GM19324 (cell line): ENCODE results near the gene MYH9.
A peak's percentile ranks its signal among the peaks of the same experiment; 100 is the strongest.

Experiments
- ATAC-seq: cut with Tn5 transposase; IDR thresholded peaks from one replicate; pipeline ENCODE4 v1.9.1; 2021; ENCODE audit warnings: mild to moderate bottlenecking, moderate library complexity; ENCODE audit not compliant: unreplicated experiment, low FRiP score

The MYH9 gene

DNA sequence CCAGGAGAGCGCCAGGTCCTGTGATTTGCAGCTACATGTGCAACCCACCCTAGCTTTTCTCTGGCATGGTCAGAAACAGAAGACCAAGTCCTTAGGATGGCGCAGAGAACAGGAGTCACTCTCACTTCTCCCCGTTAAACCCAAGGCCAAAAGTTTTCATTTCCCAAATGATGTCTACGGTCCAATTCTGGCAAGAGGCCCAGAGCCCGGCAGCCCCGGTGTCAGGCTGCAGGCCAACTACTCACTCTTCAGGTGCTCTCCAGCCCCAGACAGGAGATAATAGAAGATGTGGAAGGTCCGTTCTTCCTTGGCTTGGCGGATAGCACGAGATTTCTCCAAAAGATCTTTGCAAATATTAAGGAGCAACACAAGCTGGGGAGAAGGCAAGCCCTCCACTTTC lies 67.2 kb downstream of the MYH9 start:
- ATAC-seq, result no peak

DNA sequence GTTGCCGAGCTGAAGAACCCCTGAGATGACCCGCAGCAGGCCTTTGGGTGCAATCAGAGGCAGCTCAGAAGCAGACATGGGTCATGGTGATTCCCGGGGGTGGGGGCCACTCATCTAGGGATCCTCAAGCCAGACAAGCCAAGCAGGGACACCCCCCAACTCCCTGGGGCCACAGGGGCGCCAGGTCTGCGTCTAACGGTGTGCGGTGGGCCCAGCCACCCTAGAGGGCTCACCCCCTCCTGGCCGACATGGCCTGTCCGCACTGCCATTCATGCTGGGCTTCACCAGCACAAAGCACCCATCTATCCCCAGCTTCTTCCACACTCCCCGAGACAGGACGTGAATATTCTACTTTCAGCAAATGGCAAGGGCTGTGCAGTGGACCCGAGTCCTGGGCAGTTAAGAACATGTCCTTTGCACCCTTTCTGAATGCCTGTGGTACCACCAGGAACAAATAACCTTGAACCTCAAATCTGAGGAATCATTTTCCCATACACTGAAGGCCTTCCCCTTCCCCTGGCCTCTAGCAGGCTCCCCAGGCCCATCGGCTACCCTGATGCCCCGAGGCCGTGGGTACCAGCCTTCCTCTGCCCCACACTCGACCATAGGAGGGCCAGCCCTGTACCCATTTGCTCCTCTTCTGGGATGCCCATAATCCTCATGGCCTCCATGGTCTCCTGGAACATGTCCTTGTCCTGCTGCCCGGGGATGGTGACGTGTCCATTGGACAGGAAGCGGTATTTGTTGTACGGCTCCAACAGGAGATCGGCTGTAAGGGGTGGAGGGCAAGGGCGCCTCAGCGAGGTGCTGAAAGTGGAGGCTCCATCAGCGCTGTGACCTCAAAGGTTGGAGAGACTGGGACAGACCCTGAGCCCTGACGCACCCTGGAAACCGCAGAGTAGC lies 67.9 kb downstream of the MYH9 start:
- ATAC-seq, result no peak

DNA sequence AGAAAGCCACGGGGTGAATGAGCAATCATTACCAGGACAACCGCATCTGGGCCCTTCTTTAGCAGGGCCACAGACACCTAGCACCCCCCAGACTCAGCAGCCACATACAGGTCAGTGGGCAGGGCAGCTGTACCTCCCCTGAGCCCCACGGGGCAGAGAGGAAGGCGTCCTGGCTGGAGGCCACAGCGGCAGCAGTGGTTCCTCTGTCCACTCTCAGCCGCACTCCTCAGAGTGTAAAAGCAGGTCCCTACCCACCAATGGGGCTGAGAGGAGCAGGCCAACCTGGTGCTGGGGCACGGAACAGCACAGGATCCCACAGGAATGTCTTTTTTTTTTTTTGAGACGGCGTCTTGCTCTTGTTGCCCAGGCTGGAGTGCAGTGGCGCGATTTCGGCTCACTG lies 69.3 kb downstream of the MYH9 start:
- ATAC-seq, result no peak

DNA sequence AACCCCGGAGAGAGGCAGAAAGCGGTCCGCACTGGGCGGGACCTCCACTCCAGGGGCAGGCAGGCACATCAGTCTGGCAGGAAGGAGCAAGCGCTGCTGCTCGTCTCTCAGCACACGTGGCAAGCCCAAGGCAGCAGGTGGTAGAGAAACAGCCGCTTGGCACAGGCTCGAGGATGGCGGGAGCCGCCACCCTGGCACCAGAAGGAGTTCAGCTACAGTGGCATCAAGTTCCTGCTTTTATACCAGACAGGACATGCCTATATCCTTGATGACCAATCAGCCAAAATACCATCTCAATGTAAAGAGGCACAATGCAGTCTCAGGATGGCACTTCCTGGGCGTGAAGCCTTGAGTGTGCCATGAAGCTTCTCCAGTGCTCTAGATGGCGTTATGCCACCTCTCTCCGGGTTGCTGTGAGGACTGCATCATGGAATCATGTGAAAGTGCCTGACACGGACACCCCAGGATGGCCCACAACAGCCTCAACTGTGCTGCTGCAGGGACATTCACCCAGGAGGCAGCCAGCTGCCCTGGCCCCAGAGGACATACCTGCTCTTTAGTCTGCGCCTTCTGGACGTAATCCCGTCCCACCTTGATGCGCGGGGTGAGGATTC lies 70.0 kb downstream of the MYH9 start:
- ATAC-seq, result no peak

DNA sequence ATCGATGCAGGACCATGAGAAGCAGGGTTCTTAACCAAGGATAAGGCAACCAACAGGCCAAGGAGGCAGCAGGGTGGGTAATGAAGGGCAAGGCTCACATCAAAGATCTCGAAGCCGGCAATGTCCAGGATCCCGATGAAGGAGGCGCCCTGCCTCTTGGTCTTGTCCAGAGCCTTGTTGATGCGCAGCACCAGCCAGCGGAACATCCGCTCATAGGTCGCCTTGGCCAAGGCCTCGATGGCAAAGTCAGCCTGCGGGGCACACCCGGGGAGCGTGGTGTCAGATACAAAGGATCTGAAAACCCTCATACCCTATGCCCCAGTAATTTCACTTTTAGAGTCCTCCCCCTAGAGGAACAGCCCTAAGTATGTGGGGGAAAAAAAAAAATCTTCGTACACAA lies 71.3 kb downstream of the MYH9 start:
- no peak for ATAC-seq

DNA sequence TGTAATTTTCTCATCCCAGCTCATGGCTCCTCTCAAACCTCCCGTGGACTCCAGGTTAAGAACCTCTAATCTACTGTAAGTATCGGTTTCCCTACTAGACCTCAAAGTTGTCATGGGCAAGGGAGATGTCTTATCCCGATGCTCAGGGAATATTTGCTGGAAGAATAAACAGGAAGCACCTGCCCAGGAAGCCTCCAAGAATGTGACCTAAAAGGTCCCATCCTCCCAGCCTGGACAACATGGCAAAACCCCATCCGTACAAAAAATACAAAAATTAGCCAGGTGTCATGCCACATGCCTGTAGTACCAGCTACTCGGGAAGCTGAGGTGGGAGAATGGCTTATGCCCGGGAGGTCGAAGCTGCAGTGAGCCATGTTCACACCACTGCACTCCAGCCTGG lies 72.4 kb downstream of the MYH9 start:
- no peak for ATAC-seq

DNA sequence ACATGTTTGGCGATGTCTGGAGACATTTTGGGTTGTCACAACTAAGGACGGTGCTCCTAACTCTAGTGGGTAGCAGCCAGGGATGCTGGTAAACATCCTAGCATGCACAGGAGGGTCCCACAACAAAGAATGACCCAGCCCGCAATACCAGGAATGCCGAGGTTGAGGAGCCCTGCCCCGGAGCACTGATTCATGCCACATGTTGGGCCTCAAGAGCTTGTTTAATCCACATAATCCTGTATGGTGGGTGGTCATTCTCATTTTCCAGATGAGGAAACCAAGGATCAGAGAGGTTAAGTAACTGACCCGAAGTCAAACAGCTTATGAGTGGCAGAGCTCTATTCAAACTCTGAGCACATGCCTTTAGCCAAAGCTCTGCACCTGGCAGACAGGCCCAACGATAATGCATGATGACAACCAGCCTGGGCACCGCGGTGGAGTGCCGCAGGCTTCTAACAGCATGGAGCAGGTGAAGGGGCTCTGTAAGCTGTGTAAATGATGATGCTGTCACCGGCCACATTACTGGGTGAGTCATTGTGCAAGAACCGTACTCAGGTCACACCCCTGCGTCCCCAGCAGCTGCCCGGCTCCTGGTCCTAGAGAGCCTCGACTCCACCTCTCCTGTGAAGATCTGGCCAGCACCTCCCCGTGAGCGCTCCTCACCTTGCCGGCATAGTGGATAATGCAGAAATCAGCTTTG lies 76.2 kb downstream of the MYH9 start:
- ATAC-seq, result no peak

DNA sequence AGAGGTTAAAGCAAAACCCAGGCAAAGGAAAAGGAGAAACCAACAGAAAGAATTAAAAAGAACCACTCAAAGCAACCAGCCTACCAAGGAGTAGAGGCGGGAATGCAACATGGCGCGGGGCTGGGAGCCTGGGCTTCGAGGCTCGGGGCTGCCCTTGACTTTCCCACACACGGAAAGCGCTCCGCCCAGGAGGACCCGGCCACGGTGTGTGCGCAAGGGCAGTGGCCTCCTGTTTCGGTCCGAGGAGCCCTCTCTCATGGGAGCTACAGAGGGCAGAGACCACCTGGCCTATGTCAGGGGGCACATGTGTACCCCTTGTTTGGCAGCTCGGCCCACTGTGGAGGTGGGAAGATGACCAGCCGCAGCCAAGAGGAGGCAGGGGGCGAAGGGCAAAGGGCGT lies 78.9 kb downstream of the MYH9 start:
- no peak for ATAC-seq

DNA sequence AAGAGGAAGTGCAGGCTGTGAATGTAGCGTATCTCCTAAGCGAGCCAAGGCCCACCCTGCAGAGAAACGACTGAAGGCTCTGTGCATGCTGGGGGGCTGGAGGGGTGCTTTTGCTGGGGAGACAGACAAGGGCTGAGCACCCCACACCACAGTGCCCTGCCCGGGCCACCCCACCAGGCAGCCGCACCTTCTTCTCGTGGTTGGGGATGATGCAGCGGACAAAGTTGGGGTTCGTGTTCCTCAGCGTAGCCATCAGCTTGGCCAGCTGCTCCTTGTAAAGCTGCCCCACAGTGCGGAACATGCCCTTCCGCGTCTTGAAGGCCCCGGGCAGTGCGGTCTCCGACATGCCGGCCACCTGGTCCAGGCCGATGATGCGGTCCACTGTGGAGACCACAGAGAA lies 81.5 kb downstream of the MYH9 start:
- ATAC-seq, result no peak

DNA sequence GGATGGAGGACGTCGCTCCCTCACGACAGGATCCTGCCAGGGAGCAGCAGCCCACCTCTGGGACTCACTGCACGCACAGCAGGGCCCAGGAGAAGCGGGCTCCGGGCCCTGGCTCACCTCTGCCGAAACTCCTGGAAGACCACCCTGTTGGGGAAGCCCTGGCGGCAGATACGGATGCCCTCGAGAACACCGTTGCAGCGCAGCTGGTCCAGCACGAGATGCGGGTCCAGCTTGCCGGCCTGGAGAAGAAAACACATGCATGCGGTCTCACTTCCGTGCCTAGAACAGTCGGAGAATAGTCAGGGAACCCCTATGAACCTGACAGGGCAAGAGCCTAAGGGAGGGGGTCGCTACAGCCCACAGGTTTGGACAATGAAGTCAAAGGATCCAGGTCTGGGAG lies 82.0 kb downstream of the MYH9 start:
- ATAC-seq, result no peak

DNA sequence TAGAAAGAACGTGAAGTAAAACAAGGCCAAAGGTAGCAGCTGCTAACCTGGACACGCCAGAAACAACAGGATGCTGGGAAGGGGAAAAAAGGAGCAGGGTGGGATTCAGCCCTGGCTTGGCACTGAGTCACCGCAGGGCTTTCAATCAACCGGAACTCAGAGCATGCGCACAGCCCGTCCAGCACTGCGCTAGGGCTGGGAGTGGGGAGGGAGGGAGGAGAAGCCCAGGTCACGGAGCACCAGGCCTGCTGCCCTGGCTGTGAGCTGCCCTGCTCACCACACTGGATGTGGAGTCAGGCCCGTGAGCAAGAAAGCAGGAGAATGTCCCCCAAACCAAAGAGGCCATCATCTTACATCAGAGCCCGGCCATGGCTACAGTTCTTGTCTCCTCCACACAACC lies 83.3 kb downstream of the MYH9 start:
- ATAC-seq, result no peak

DNA sequence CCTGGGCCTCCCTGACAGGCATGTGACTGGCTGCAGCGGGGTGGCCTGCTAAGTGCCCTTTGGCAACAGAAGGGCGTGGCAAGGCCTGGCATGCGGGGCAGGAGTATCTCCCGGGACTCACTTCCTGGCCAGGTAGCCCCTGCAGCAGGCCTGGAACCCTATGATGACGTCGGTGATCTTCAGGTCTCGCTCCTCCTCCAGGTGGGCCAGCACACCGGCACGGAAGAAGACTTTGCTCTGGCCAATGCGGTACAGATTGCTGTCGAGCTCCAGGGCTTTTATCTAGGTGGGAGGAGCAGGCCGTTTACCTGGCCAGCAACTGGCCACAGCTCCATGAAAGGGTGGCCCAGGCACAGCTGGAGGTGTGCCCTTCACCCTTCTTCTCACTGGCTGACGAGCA lies 83.9 kb downstream of the MYH9 start:
- ATAC-seq, result no peak

DNA sequence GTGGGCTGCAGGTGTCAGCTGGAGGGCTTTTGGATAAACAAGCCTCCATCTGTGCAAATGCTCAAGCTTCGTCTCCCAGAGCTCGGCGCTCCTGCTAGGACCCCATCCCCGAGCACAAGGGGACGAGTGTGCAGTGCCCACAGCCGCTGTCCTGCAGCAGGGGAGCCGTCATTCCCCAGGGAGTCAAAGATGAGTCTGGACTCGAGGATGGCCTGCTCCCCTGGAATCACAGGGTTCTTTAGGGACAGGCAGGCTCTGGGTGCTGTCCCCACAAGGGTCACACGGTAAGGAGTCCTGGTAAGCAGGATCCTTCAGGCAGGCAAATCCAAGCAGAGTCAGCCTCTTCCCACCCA lies 84.7 kb downstream of the MYH9 start:
- ATAC-seq, result no peak

DNA sequence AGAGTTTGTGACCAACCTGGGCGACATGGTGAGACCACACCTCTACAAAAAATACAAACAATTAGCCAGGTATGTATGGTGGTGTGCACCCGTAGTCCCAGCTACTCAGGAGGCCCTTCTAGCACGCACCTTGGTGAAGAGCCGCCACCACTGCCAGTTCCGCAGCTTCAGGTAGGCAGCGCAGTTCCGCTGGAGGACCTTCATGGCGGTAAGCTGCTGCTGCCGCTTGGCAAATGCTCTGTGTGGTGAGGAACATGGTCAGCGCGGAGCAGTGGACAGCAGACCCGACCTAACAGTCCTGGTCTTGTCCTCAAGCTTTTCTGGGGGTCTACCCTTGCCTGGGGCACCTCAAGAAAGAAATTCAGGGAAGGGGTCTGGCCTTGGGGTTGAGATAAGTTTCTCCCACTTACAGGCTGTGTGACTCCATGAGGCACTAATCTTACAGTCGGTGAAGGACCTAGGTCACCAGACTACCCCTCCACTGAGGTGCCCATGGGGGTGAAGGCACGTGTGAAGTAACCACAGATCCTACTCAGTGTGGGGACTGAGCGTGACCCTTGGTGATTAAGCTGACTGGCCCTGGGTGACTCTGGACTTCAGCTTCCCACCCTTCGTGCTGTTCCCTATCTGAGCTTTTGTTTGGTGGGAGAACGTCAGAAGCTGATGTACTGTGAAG lies 85.2 kb downstream of the MYH9 start:
- no peak for ATAC-seq

DNA sequence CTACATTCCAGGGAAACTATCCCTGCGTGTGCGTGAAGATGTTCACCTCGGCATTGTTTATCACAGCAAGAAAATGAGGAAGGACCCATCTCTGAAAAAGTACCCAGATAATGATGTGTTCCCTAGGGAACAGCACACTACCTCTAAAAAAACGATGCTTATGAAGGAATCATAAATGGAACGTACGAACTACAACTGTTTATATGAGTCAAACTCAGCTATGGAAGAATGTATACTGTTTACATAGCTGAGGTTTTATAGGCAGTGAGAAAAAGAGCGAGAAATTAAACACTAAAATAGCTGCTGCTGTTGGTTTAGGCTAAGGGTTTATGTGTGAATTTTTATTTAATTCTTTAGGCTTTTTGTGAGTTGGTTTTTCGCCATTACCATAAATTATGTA lies 85.9 kb downstream of the MYH9 start:
- no peak for ATAC-seq

DNA sequence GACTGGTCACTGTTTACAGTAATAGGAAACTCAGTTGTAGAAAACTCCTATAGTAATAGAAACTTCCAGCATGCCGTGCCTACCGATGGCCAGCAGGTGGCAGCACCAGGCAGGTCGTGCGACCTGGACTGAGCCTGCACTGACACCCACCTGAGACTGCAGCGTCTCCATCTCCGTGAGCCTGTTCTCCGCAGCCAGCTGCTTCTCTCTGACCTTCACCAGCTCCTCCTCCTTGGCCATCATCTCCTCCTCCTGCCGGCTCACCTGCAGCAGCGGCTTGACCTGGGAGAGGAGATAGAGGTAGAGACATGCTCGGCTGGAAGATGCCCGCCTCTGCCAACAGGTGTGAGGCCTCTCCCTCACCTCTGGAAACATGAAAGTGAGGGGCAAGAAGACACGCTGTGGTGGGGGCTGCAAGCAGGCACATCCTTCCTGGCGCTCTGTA lies 86.4 kb downstream of the MYH9 start:
- ATAC-seq, result peak; percentile 38

DNA sequence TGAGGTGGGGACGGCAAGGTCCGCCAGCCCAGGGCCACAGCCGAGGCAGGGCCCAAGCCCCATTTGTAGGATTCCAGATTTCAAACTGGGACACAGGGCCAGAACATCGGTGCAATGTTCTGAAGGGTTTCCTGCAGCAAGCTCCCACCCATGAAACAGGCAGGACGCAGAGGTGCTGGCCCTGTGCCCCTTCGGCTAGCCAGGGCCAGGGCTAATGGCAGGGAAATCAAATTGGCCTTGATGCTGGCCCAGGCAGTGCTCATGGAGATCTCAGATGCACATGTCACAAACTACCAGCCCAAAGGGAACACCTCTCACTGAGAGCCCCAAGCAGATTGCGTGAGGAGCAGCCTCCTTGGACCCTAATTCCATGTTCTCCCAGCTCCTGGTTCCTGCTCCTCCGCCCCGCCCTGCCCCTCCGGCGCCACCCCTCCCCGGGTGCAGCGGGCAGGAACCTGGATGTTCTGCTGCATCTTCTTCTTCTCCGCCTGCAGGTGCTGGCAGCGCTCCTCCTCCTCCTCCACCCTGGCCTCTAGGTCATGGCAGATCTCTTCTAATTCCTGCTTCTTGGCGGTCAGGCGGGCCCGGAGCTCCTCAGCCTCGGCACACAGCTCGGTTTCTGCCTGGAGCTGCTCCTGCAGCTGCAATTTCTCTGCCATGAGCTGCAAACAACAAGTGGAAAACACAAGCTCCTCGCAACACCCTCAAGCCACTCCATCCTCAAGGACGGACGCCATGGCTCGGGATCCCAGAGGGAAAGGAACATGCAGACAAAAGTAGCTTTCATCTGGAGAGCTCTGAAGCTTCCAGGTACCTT lies 87.2 kb downstream of the MYH9 start:
- ATAC-seq, result no peak

DNA sequence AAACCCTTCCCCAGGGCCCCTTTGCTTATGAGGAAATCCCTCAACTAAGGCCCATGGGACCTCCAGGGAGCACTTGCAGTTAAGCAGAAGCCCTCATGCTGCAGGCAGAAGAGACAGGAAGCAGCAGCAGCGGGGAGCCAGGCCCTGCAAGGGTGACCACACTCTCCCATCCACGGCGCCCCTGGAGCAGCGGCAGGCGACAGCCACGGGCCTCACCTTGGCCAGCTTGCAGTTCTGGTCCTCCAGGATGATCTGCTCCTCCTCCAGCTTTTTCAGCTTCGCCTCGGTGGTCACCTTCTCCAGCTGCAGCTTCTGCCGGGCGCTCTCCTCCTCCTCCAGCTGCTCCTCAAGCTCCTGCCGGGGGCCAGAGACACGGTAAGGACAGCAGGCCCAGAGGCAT lies 87.9 kb downstream of the MYH9 start:
- no peak for ATAC-seq

DNA sequence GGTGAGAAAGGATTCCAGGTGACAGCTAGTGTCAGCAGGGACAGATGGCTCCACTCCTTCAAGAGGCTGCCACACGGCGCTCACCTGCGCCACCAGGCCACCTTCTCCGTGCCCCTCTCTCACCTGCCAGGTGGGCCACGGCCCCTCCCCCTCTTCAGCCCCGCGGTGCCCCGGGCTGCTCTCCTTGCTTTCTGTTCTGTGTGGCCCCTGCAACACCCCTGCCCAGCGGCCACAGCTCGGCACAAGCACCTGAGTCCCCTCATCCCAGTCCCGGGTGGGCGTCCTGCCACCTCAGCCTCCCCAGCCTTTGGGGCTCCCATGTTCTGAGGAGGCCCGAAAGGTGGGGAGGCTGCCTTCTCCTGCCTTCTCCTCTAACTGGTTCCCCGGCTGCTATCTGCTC lies 88.5 kb downstream of the MYH9 start:
- ATAC-seq, result no peak

DNA sequence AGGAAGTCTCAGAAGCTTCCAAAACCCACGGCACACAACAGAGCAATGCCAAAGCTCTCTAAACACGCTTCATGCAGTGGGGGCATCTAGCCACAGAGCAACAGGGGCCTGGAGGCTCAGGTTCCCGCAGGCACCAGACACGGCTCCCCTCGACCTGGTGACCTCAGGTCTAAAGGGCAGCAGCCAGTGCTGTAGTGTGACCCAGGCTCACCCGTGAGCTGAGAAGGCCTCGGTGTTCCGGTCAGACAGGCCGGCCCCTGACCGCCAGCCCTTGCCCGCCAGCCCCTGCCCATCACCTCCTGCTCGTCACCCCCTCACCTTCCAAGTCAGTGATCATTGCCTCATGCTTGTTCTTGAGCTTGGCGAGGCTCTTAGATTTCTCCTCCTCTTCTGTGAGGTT lies 89.2 kb downstream of the MYH9 start:
- ATAC-seq, result no peak
